CD4-positive, alpha-beta T cell (primary cell): Measurements from ENCODE around the gene RC3H2. TPM values are rescaled to one million over a fixed set of nuclear protein-coding genes. Genes with fewer than 3 reads are reported as not detected.

Experiments used
- ATAC-seq: fragments of 200-7000 bp; cut with Tn5 transposase; one replicate; pipeline ENCODE4 v1.10.0; 2022; ENCODE audit warnings: mild to moderate bottlenecking; ENCODE audit not compliant: poor library complexity
- CTCF ChIA-PET: fragments of 350-600 bp; sonication (Branson Sonifier 250); formaldehyde crosslinking; loops from one replicate; lab custom pipeline; 2021; ENCODE audit warnings: antibody characterized with exemption, inconsistent platforms; lab: Charles Lee
- POLR2A ChIA-PET: fragments of 350-600 bp; sonication (Branson Sonifier 250); formaldehyde crosslinking; loops from one replicate; lab custom pipeline; 2021; ENCODE audit warnings: antibody characterized with exemption, inconsistent platforms; lab: Charles Lee
- DNase-seq, 14 experiments: peaks; one replicate each; pipeline ENCODE4 v3.0.0-alpha.2; 2013 to 2020; ENCODE audit warnings: mixed read lengths in 2 of 14
- H3K27ac ChIP-seq, 2 donors: one replicate each; pipeline versions ENCODE4 v1.5.1 to v1.7.0; 2013; ENCODE audit warnings: low read length in 2 of 2, low read depth in 1 of 2, mild to moderate bottlenecking in 1 of 2
- H3K27me3 ChIP-seq, 2 experiments: 1 replicate in 1 of 2; 2 replicates in 1 of 2; pipeline versions ENCODE4 v1.6.1 to v1.7.0; 2013; ENCODE audit warnings: low read length in 2 of 2, control low read depth in 1 of 2, mild to moderate bottlenecking in 1 of 2, moderate library complexity in 1 of 2; ENCODE audit not compliant: insufficient read depth in 2 of 2, control insufficient read depth in 1 of 2
- H3K36me3 ChIP-seq: one replicate; pipeline ENCODE4 v1.6.1; 2013; ENCODE audit warnings: low read length, control low read depth; ENCODE audit not compliant: insufficient read depth
- H3K4me1 ChIP-seq: one replicate; pipeline ENCODE4 v1.6.1; 2013; ENCODE audit warnings: low read length, control low read depth; ENCODE audit not compliant: insufficient read depth
- H3K4me3 ChIP-seq: one replicate; pipeline ENCODE4 v1.5.1; 2013; ENCODE audit warnings: mild to moderate bottlenecking, low read length, moderate library complexity
- H3K9me3 ChIP-seq, 2 experiments: 1 replicate in 1 of 2; 2 replicates in 1 of 2; pipeline versions ENCODE4 v1.6.1 to v1.7.0; 2013; ENCODE audit warnings: low read length in 2 of 2, mild to moderate bottlenecking in 2 of 2, control low read depth in 1 of 2, moderate library complexity in 1 of 2; ENCODE audit not compliant: control insufficient read depth in 1 of 2, insufficient read depth in 1 of 2
- H3K27ac Mint-ChIP-seq: one replicate; pipeline ENCODE4 v1.8.0; 2020; ENCODE audit warnings: mixed read lengths
- H3K27me3 Mint-ChIP-seq: one replicate; pipeline ENCODE4 v1.8.0; 2021; ENCODE audit warnings: mixed read lengths
- H3K36me3 Mint-ChIP-seq: one replicate; pipeline ENCODE4 v1.8.0; 2021; ENCODE audit warnings: low read depth, mixed read lengths
- H3K4me1 Mint-ChIP-seq: one replicate; pipeline ENCODE4 v1.8.0; 2021; ENCODE audit warnings: low read depth, mixed read lengths
- H3K4me3 Mint-ChIP-seq: one replicate; pipeline ENCODE4 v1.8.0; 2020; ENCODE audit warnings: mild to moderate bottlenecking, mixed read lengths
- H3K9me3 Mint-ChIP-seq: one replicate; pipeline ENCODE4 v1.8.0; 2020; ENCODE audit warnings: mixed read lengths
- CTCF ChIP-seq: fragments of 200-600 bp; IDR thresholded peaks from one replicate; pipeline ENCODE4 v1.8.0; 2022; ENCODE audit warnings: antibody characterized with exemption, mild to moderate bottlenecking
- intact Hi-C, 2 experiments: fragments of 100-400 bp; cut with DNase I in 1 of 2; cut with micrococcal nuclease in 1 of 2; formaldehyde crosslinking; loops; one replicate each; pipeline versions ENCODE4 v1.15.1 to v1.9.0; 2023 to 2025; cut with DNase I, micrococcal nuclease
- total RNA-seq, 174 experiments: library from RNA in 2 of 174; stranded (reverse) in 2 of 174; gene quantifications; one replicate each; pipeline ENCODE4 v1.2.3 and lab custom pipeline; 2021 to 2026

The RC3H2 gene
- total RNA-seq, 2 experiments from 2014 or later: 85.2 to 86.8 TPM

GRCh38 chr9:122819326-122819725, 85.8 kb downstream of the RC3H2 start:
- POLR2A ChIA-PET: interaction anchor here (5.9 kb wide), 1 partner anchor 9 kb away, joined by 28 read pairs; the partner anchor contains the start of gene PDCL
- ATAC-seq (no peak), DNase-seq (no peak)
- Histone ChIP-seq H3K4me1 (peaks cover 28% of the 10 kb centered on the region), H3K36me3 (peaks cover 32% of the 10 kb centered on the region), H3K9me3 (no peaks in the 10 kb centered on the region), H3K4me3 (no peak overlapping the region), H3K27ac (peak overlapping the region in 1 of 2 donors; percentile 32), H3K27me3 (no peaks in the 10 kb centered on the region)
- H3K4me3 Mint-ChIP-seq: no peak overlapping the region
- peak overlapping the region; percentile 55 for H3K27ac Mint-ChIP-seq
- no peaks in the 10 kb centered on the region for H3K9me3 Mint-ChIP-seq
- H3K4me1 Mint-ChIP-seq: peaks cover 76% of the 10 kb centered on the region
- CTCF ChIA-PET: interaction anchor here (0.8 to 1.9 kb wide), 3 partner anchors 9 to 720 kb away, joined by 3 to 5 read pairs (median 3); partner anchors contain the start of genes PDCL and RC3H2
- intact Hi-C loops: no loop called here
- H3K36me3 Mint-ChIP-seq: peaks cover 62% of the 10 kb centered on the region
- TF ChIP-seq CTCF: no peak
- H3K27me3 Mint-ChIP-seq: no peaks in the 10 kb centered on the region

- DNase-seq: peak; percentile 26 to 70 (median 48)
- no peak for TF ChIP-seq CTCF
- Mint-ChIP-seq H3K36me3 (peaks cover 33% of the 10 kb centered on the region), H3K9me3 (no peaks in the 10 kb centered on the region), H3K27me3 (no peaks in the 10 kb centered on the region), H3K4me3 (peak overlapping the region; percentile 80), H3K27ac (peak overlapping the region; percentile 97), H3K4me1 (peaks cover 53% of the 10 kb centered on the region)
- CTCF ChIA-PET: interaction anchor here (1.1 to 1.5 kb wide), 3 partner anchors 12 to 318 kb away, joined by 3 read pairs; partner anchors contain the start of gene PDCL
- H3K36me3 ChIP-seq: peaks cover 10% of the 10 kb centered on the region
- POLR2A ChIA-PET: interaction anchor here (0.6 to 5.9 kb wide), 8 partner anchors 12 to 351 kb away, joined by 3 to 28 read pairs (median 5); partner anchors contain the start of genes PDCL, RABGAP1 and ZBTB6
- intact Hi-C loops: no loop called here
- peak; percentile 91 for ATAC-seq
- no peaks in the 10 kb centered on the region for H3K9me3 ChIP-seq
- H3K27me3 ChIP-seq: no peaks in the 10 kb centered on the region
- peak overlapping the region; percentile 71 to 82 for H3K27ac ChIP-seq
- peaks cover 28% of the 10 kb centered on the region for H3K4me1 ChIP-seq
- peak overlapping the region; percentile 30 for H3K4me3 ChIP-seq
Measured at GRCh38 chr9:122816163-122816867, 88.8 kb downstream of the RC3H2 start.

GRCh38 chr9:122815544-122815943, 89.6 kb downstream of the RC3H2 start:
- Histone ChIP-seq H3K27me3 (no peaks in the 10 kb centered on the region), H3K27ac (peak overlapping the region in 1 of 2 donors; percentile 82), H3K4me1 (peaks cover 28% of the 10 kb centered on the region), H3K36me3 (peaks cover 10% of the 10 kb centered on the region), H3K4me3 (peak overlapping the region; percentile 30), H3K9me3 (no peaks in the 10 kb centered on the region)
- intact Hi-C loops: no loop called here
- peak overlapping the region; percentile 80 for H3K4me3 Mint-ChIP-seq
- H3K27ac Mint-ChIP-seq: peak overlapping the region; percentile 97
- no peaks in the 10 kb centered on the region for H3K27me3 Mint-ChIP-seq
- ATAC-seq (no peak), DNase-seq (no peak)
- H3K36me3 Mint-ChIP-seq: peaks cover 27% of the 10 kb centered on the region
- CTCF ChIA-PET: interaction anchor here (1.4 to 1.5 kb wide), 2 partner anchors 13 to 20 kb away, joined by 3 read pairs; partner anchors contain the start of gene PDCL
- H3K4me1 Mint-ChIP-seq: peaks cover 47% of the 10 kb centered on the region
- H3K9me3 Mint-ChIP-seq: no peaks in the 10 kb centered on the region
- POLR2A ChIA-PET: interaction anchor here (0.6 to 5.9 kb wide), 6 partner anchors 13 to 350 kb away, joined by 3 to 28 read pairs (median 5); partner anchors contain the start of genes PDCL and RABGAP1
- no peak for TF ChIP-seq CTCF
